Fibroblast of villous mesenchyme (primary cell): ENCODE data around the gene PSAPL1. TPM values are rescaled to one million over a fixed set of nuclear protein-coding genes. Genes with fewer than 3 reads are reported as not detected.

ENCODE experiments used
- DNase-seq: peaks from one replicate; pipeline ENCODE4 v3.0.0-alpha.2; 2010; ENCODE audit warnings: low read depth
- H3K4me3 ChIP-seq: 2 replicates; pipeline ENCODE4 v1.5.1; 2011; ENCODE audit warnings: low read depth, mild to moderate bottlenecking, low read length
- CTCF ChIP-seq: IDR thresholded peaks from 2 replicates; pipeline ENCODE4 v1.5.1; 2012; ENCODE audit warnings: low read depth, mild to moderate bottlenecking, low read length; ENCODE audit not compliant: insufficient read depth
- total RNA-seq: library from RNA; depleted of rRNA; stranded (reverse); fragments of >200 nt; gene quantifications from 2 replicates; pipeline ENCODE4 v1.2.3, GENCODE V29; 2012

Gene PSAPL1
- total RNA-seq, 1 donor, result not detected

DNA sequence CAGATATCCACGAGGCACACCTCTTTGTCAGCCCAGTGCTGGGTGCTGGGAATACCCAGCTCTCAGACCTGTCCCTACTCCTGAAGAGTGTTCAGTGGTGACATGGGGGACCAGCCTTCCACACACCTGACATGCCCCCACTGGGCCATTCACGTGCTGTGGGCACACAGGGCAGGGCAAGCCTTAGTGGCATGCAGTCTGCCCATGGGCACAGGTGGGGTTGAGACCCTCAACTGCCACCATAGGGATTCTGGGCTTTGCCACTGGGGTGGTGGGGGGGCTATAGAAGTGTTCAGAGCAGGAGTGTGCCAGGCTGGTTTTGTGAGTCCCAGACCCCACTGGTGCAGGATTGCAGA is 16.7 kb upstream of the PSAPL1 start:
- no peak overlapping the region for H3K4me3 ChIP-seq
- TF ChIP-seq CTCF, result no peak
- DNase-seq, result no peak

- no peak for TF ChIP-seq CTCF
- no peak overlapping the region for H3K4me3 ChIP-seq
- no peak for DNase-seq
Measured at GRCh38 chr4:7450775-7451433, 16.2 kb upstream of the PSAPL1 start.

GRCh38 chr4:7448036-7448435 is 13.3 kb upstream of the PSAPL1 start:
- DNase-seq, result no peak
- TF ChIP-seq CTCF, result no peak
- H3K4me3 ChIP-seq, result no peak overlapping the region

GRCh38 chr4:7447236-7447635 is 12.5 kb upstream of the PSAPL1 start:
- no peak overlapping the region for H3K4me3 ChIP-seq
- TF ChIP-seq CTCF, result no peak
- DNase-seq, result no peak

- TF ChIP-seq CTCF, result no peak
- DNase-seq, result no peak
- no peak overlapping the region for H3K4me3 ChIP-seq
Measured at GRCh38 chr4:7444731-7445130, 10.0 kb upstream of the PSAPL1 start.

DNA sequence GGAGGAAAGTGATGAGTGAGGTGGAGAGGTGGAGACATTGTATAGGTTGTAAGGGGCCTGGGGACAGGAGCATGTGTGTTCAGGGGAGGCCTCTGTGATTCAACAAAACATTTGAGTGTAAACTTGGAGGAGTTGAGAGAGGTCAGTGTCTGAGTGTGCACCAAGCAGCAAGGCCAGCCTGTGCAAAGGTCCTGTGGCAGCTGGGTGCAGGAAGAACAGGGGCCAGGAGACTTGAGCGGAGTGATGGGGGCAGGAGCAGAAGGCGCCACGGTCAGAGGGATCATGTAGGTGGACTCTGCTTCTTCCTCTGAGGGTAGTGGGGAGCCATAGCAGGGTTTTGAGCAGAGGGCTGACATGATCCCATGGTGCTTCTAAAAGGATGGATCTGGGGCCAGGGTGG is 9.6 kb upstream of the PSAPL1 start:
- no peak overlapping the region for H3K4me3 ChIP-seq
- no peak for TF ChIP-seq CTCF
- no peak for DNase-seq

DNA sequence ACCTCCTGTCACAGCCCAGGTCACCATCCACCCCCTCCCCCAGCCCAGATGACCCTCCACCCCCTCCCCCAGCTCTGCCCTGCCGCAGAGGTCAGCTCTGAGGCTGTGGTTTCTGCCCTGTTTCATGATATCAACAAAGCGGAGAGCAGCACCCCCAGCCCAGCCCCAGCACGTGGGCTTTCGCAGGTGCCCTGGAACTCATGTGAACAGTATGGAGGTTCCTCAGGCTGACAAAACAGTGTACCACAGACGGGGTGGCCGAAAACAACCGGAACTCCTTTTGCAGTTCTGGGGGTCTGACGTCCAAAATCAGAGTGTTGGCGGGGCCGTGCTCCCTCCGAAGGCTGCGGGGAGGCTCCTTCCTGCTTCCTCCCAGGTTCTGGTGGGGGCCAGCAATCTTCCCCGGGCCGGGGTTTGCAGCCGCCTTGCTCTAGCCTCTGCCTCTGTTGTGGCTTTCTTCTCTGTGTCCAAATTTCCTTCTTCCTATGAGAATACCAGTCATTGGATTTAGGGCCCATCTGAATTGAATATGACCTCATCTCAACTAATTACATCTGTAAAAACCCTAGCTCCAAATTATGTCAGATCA is 7.9 kb upstream of the PSAPL1 start:
- no peak for DNase-seq
- TF ChIP-seq CTCF, result no peak
- H3K4me3 ChIP-seq, result no peak overlapping the region
